GM12878 (cell line): Measurements from ENCODE around the gene GALR1. TPM values are rescaled to one million over a fixed set of nuclear protein-coding genes. Genes with fewer than 3 reads are reported as not detected.

Experiments used
- ATAC-seq: fragments of 200-7000 bp; cut with Tn5 transposase; 3 replicates; pipeline ENCODE4 v1.9.1; 2020; ENCODE audit warnings: mild to moderate bottlenecking, moderate library complexity
- BruUV-seq: library from RNA; stranded (reverse); fragments of 400-500 nt; replicated peaks from 2 replicates; lab custom pipeline; 2021; lab: Mats Ljungman, UMichigan
- CTCF ChIA-PET: fragments of 300-600 bp; sonication (Branson Sonifier 250); formaldehyde crosslinking; extraction: SDS; loops from one replicate; lab custom pipeline; 2021; ENCODE audit warnings: inconsistent platforms; lab: Yijun Ruan, JAX
- POLR2A ChIA-PET: fragments of 350-600 bp; formaldehyde crosslinking; extraction: SDS; loops from one replicate; lab custom pipeline; 2021; ENCODE audit warnings: inconsistent platforms; lab: Charles Lee
- RAD21 ChIA-PET: fragments of 300-600 bp; sonication (Branson Sonifier 250); formaldehyde crosslinking; loops from one replicate; lab custom pipeline; 2023; ENCODE audit warnings: antibody characterized with exemption; ENCODE audit not compliant: unreplicated experiment; lab: Charles Lee
- SMC1A ChIA-PET: fragments of 300-600 bp; sonication (Branson Sonifier 250); formaldehyde crosslinking; loops from one replicate; lab custom pipeline; 2023; ENCODE audit not compliant: unreplicated experiment, uncharacterized antibody; lab: Charles Lee
- DNase-seq: peaks from one replicate; pipeline ENCODE4 v3.0.0-alpha.2; 2011; ENCODE audit warnings: low read depth, low spot score
- FAIRE-seq: peaks from 3 replicates; lab custom pipeline; 2011; peaks lifted over from hg19 to GRCh38; lab: Jason Lieb, UNC
- H2AFZ ChIP-seq: 2 replicates; pipeline ENCODE4 v1.6.0; 2011; ENCODE audit warnings: low read depth, low read length, control low read depth; ENCODE audit not compliant: control insufficient read depth
- H3K27ac ChIP-seq: 2 replicates; pipeline ENCODE4 v1.5.1; 2011; ENCODE audit warnings: control low read depth; ENCODE audit not compliant: control insufficient read depth, insufficient read depth
- H3K27me3 ChIP-seq, 2 experiments: replicated peaks in 1 of 2; 2 replicates each; pipeline versions ENCODE4 v1.6.0 to v1.6.1; 2011; ENCODE audit warnings: low read length in 1 of 2; ENCODE audit not compliant: control insufficient read depth in 2 of 2, insufficient read depth in 2 of 2
- H3K36me3 ChIP-seq, 2 experiments: 2 replicates each; pipeline ENCODE4 v1.5.1; 2011; ENCODE audit warnings: low read length in 1 of 2; ENCODE audit not compliant: control insufficient read depth in 2 of 2, insufficient read depth in 2 of 2
- H3K4me1 ChIP-seq: 2 replicates; pipeline ENCODE4 v1.6.1; 2011; ENCODE audit warnings: mild to moderate bottlenecking, low read length, moderate library complexity, mixed read lengths; ENCODE audit not compliant: control insufficient read depth, insufficient read depth
- H3K4me2 ChIP-seq: 2 replicates; pipeline ENCODE4 v1.6.0; 2011; ENCODE audit warnings: control low read depth; ENCODE audit not compliant: control insufficient read depth, insufficient read depth
- H3K4me3 ChIP-seq: fragments of 200-600 bp; sonication (generic); 2 replicates; pipeline ENCODE4 v1.5.1; 2016
- H3K79me2 ChIP-seq: 2 replicates; pipeline ENCODE4 v1.6.0; 2011; ENCODE audit warnings: low read length; ENCODE audit not compliant: control insufficient read depth, insufficient read depth
- H3K9ac ChIP-seq: 2 replicates; pipeline ENCODE4 v1.8.0; 2011; ENCODE audit warnings: low read length, control low read depth, mixed read lengths; ENCODE audit not compliant: control insufficient read depth, insufficient read depth
- H3K9me3 ChIP-seq: replicated peaks from 3 replicates; pipeline ENCODE4 v1.5.1; 2011; ENCODE audit warnings: mild to moderate bottlenecking, low read length; ENCODE audit not compliant: control insufficient read depth, insufficient read depth
- H4K20me1 ChIP-seq: 2 replicates; pipeline ENCODE4 v1.6.0; 2011; ENCODE audit not compliant: control insufficient read depth, insufficient read depth
- ESRRA ChIP-seq: IDR thresholded peaks from 2 replicates; pipeline ENCODE4 v1.6.1; 2012; ENCODE audit warnings: mild to moderate bottlenecking, low read length, improper control_type of control experiment
- EZH2 ChIP-seq: IDR thresholded peaks from 2 replicates; pipeline ENCODE4 v1.6.1; 2012; ENCODE audit warnings: low read depth, mild to moderate bottlenecking, control low read depth, inconsistent platforms, low read length, borderline replicate concordance; ENCODE audit not compliant: control insufficient read depth
- IRF3 ChIP-seq: fragments of 450-650 bp; IDR thresholded peaks from 2 replicates; pipeline ENCODE4 v1.6.1; 2014; ENCODE audit warnings: mild to moderate bottlenecking
- KDM1A ChIP-seq: fragments of 200-600 bp; sonication (generic); IDR thresholded peaks from 2 replicates; pipeline ENCODE4 v1.6.1; 2016; ENCODE audit warnings: borderline replicate concordance
- MYC ChIP-seq: IDR thresholded peaks from 2 replicates; pipeline ENCODE4 v1.6.1; 2011; ENCODE audit warnings: mild to moderate bottlenecking, low read length, moderate library complexity, inconsistent platforms; ENCODE audit not compliant: insufficient read depth, insufficient replicate concordance, insufficient read length, severe bottlenecking
- NFYB ChIP-seq: IDR thresholded peaks from 2 replicates; pipeline ENCODE4 v1.6.1; 2011; ENCODE audit warnings: low read depth, mild to moderate bottlenecking, low read length, improper control_type of control experiment, moderate library complexity; ENCODE audit not compliant: insufficient read depth
- NR2C1 ChIP-seq: fragments of 450-650 bp; IDR thresholded peaks from 2 replicates; pipeline ENCODE4 v1.6.1; 2017; ENCODE audit warnings: antibody characterized with exemption, mild to moderate bottlenecking, moderate library complexity
- PAX5 ChIP-seq: IDR thresholded peaks from 2 replicates; pipeline ENCODE4 v1.6.1; 2011; ENCODE audit warnings: low read depth, low read length, borderline replicate concordance
- RUNX3 ChIP-seq: IDR thresholded peaks from 2 replicates; pipeline ENCODE4 v1.6.1; 2012; ENCODE audit warnings: low read length, inconsistent platforms
- TBL1XR1 ChIP-seq: IDR thresholded peaks from 2 replicates; pipeline ENCODE4 v1.6.1; 2012; ENCODE audit warnings: low read depth, low read length, improper control_type of control experiment
- YY1 ChIP-seq: IDR thresholded peaks from 2 replicates; pipeline ENCODE4 v1.6.1; 2011; ENCODE audit warnings: low read depth, mild to moderate bottlenecking, low read length
- ZNF687 ChIP-seq: fragments of 450-650 bp; IDR thresholded peaks from 2 replicates; pipeline ENCODE4 v1.6.1; 2017; ENCODE audit warnings: mild to moderate bottlenecking, moderate library complexity
- WGBS: methylation state at CpG from one replicate; pipeline ENCODE4 v1.1.6; 2016; ENCODE audit warnings: low lambda C conversion rate; ENCODE audit not compliant: insufficient replicate concordance, insufficient coverage; ENCODE audit errors: missing lambda C conversion rate; 5-methylcytosine and 5-hydroxymethylcytosine counted together
- in situ Hi-C: fragments of 300-500 bp; cut with MboI; formaldehyde crosslinking; loops from 9 replicates; pipeline ENCODE4 v1.14.3; 2018; ENCODE audit warnings: mixed read lengths
- intact Hi-C: fragments of 100-400 bp; cut with micrococcal nuclease; formaldehyde crosslinking; loops from one replicate; pipeline ENCODE4 v1.14.2; 2022; ENCODE audit not compliant: unreplicated experiment
- polyA plus RNA-seq, 11 experiments: library from polyadenylated mRNA; depleted of rRNA in 4 of 11; unstranded in 6 of 11; stranded (reverse) in 5 of 11; fragments of >200 nt; fragmentation: Nextera tagmentation in 4 of 11; fragmentation: Illumina TruSeq in 1 of 11; extraction: Ambion mirVana in 4 of 11; extraction: Trizol in 1 of 11; gene quantifications; 1 replicate in 1 of 11; 2 replicates in 10 of 11; pipeline versions ENCODE4 v1.2.1 to v1.2.3, GENCODE V29; 2011 to 2016; ENCODE audit warnings: inconsistent platforms in 2 of 11, missing spikeins in 2 of 11, low read depth in 1 of 11
- total RNA-seq, 4 experiments: library from RNA; depleted of rRNA in 3 of 4; stranded (reverse); fragments of >200 nt in 3 of 4; fragmentation: Illumina TruSeq in 1 of 4; extraction: Trizol in 1 of 4; gene quantifications; 2 replicates each; pipeline versions ENCODE4 v1.2.1 to v1.2.3, GENCODE V29; 2013 to 2021
- TF ChIP-seq, protein P1 (sequence below): fragments of 450-650 bp; conservative IDR thresholded peaks from 2 replicates; pipeline ENCODE4 v1.6.1; 2017; ENCODE audit warnings: mild to moderate bottlenecking, moderate library complexity
- TF ChIP-seq, protein P2 (sequence below): fragments of 450-650 bp; IDR thresholded peaks from 2 replicates; pipeline ENCODE4 v1.6.1; 2017; ENCODE audit warnings: mild to moderate bottlenecking, low read depth, inconsistent platforms; ENCODE audit not compliant: poor library complexity, severe bottlenecking

The GALR1 gene
- total and polyA plus RNA-seq, 10 of the 15 experiments (the other 5 are each of a cell fraction or from before 2014, with no cell fraction given): not detected

DNA sequence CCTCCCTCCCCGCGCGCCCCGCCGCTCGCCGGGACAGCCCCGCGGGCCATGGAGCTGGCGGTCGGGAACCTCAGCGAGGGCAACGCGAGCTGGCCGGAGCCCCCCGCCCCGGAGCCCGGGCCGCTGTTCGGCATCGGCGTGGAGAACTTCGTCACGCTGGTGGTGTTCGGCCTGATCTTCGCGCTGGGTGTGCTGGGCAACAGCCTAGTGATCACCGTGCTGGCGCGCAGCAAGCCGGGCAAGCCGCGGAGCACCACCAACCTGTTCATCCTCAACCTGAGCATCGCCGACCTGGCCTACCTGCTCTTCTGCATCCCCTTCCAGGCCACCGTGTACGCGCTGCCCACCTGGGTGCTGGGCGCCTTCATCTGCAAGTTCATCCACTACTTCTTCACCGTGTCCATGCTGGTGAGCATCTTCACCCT lies 865 bp downstream of the GALR1 start:
- no peak for ATAC-seq
- H3K9me3 ChIP-seq: peaks cover 3% of the 10 kb centered on the region; the same call in 2 of the 3 replicates
- H4K20me1 ChIP-seq: no peaks in the 10 kb centered on the region
- in situ Hi-C loops: no loop called here
- H3K4me3 ChIP-seq: no peak overlapping the region
- no peak overlapping the region for H3K4me2 ChIP-seq
- H3K27me3 ChIP-seq: no peaks in the 10 kb centered on the region; a peak in 2 of 4 replicates
- no peak overlapping the region for H3K9ac ChIP-seq
- no peak for FAIRE-seq
- no peak overlapping the region for H3K27ac ChIP-seq
- no peaks in the 10 kb centered on the region for H3K36me3 ChIP-seq
- no peaks in the 10 kb centered on the region for H3K4me1 ChIP-seq
- no peaks in the 10 kb centered on the region for H3K79me2 ChIP-seq
- DNase-seq: no peak
- no TSS peak for BruUV-seq
- SMC1A ChIA-PET: no interaction called here
- H2AFZ ChIP-seq: no peak overlapping the region
- intact Hi-C loops: no loop called here
- CTCF ChIA-PET: no interaction called here
- POLR2A ChIA-PET: no interaction called here
- WGBS: 80% methylated on average over 25 of the region's 40 CpGs
- RAD21 ChIA-PET: no interaction called here
- TF ChIP-seq NFYB: no peak
- TF ChIP-seq TBL1XR1: no peak
- TF ChIP-seq PAX5: no peak
- no peak for TF ChIP-seq ESRRA
- TF ChIP-seq NR2C1: no peak
- TF ChIP-seq RUNX3: no peak
- TF ChIP-seq KDM1A: no peak
- TF ChIP-seq, protein P1, sequence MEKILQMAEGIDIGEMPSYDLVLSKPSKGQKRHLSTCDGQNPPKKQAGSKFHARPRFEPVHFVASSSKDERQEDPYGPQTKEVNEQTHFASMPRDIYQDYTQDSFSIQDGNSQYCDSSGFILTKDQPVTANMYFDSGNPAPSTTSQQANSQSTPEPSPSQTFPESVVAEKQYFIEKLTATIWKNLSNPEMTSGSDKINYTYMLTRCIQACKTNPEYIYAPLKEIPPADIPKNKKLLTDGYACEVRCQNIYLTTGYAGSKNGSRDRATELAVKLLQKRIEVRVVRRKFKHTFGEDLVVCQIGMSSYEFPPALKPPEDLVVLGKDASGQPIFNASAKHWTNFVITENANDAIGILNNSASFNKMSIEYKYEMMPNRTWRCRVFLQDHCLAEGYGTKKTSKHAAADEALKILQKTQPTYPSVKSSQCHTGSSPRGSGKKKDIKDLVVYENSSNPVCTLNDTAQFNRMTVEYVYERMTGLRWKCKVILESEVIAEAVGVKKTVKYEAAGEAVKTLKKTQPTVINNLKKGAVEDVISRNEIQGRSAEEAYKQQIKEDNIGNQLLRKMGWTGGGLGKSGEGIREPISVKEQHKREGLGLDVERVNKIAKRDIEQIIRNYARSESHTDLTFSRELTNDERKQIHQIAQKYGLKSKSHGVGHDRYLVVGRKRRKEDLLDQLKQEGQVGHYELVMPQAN: no peak
- no peak for TF ChIP-seq IRF3
- no peak for TF ChIP-seq ZNF687
- TF ChIP-seq MYC: no peak
- TF ChIP-seq YY1: no peak
- TF ChIP-seq EZH2: no peak
- TF ChIP-seq, protein P2, sequence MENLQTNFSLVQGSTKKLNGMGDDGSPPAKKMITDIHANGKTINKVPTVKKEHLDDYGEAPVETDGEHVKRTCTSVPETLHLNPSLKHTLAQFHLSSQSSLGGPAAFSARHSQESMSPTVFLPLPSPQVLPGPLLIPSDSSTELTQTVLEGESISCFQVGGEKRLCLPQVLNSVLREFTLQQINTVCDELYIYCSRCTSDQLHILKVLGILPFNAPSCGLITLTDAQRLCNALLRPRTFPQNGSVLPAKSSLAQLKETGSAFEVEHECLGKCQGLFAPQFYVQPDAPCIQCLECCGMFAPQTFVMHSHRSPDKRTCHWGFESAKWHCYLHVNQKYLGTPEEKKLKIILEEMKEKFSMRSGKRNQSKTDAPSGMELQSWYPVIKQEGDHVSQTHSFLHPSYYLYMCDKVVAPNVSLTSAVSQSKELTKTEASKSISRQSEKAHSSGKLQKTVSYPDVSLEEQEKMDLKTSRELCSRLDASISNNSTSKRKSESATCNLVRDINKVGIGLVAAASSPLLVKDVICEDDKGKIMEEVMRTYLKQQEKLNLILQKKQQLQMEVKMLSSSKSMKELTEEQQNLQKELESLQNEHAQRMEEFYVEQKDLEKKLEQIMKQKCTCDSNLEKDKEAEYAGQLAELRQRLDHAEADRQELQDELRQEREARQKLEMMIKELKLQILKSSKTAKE: no peak
